Heart left ventricle (tissue), 13 donors: Measurements from ENCODE around the gene TMIGD1.

Source experiments
- CTCF ChIP-seq, 12 donors: fragments of 200-600 bp; sonication (generic) in 4 of 12; IDR thresholded peaks; one replicate each; pipeline versions ENCODE4 v1.5.0 to v1.8.0; 2018 to 2022; ENCODE audit warnings: antibody characterized with exemption in 12 of 12, mild to moderate bottlenecking in 5 of 12
- POLR2A ChIP-seq, 2 donors: fragments of 450-650 bp; IDR thresholded peaks; one replicate each; pipeline ENCODE4 v1.6.1; 2017; ENCODE audit warnings: antibody characterized with exemption in 2 of 2, mild to moderate bottlenecking in 2 of 2, moderate library complexity in 2 of 2
- donor health status: ischemic (EF 13 %, LVEDD 7.1; RV severe dilation, severe dysfunction).
- donor health status: DM: no; HTN: yes; CAD: no.
- donor health status: DM: no; HTN: no; CAD: no.
- donor health status: ischemic (EF 25% LVEDD 6.9; RV normal size, moderate dysfunction).
- donor health status: ischemic (EF 25% LVEDD 5.7; RV mildly dilated, moderate dysfunction).
- donor health status: ischemic (EF 35%, LVEDD 5.7; RV mildly dilated, moderate dysfunction).
- donor health status: nonischemic (EF 11% LVEDD 7.7; RV severe dilation, severe dysfunction).
- donor health status: DM: yes; HTN: yes; CAD: no.
- donor health status: PGD.
- donor health status: ischemic (EF 29% LVEDD 5.4; RV normal size, mild dysfunction).
- donor health status: nonischemic (EF 23%, LVEDD 6.1; RV moderate dilation, normal function).

GRCh38 chr17:30316736-30317135 is 17.1 kb downstream of the TMIGD1 start:
- TF ChIP-seq CTCF (IDR thresholded peaks at IDR 0.05) (no peak), POLR2A (IDR thresholded peaks at IDR 0.05) (no peak)
